SKM-1 (cell line): ENCODE measurements around the gene PDK3.

ENCODE experiments used
- DNase-seq: peaks from one replicate; lab custom pipeline; 2025; ENCODE audit not compliant: unreplicated experiment; lab: John Stamatoyannopoulos, UW

PDK3 gene

DNA sequence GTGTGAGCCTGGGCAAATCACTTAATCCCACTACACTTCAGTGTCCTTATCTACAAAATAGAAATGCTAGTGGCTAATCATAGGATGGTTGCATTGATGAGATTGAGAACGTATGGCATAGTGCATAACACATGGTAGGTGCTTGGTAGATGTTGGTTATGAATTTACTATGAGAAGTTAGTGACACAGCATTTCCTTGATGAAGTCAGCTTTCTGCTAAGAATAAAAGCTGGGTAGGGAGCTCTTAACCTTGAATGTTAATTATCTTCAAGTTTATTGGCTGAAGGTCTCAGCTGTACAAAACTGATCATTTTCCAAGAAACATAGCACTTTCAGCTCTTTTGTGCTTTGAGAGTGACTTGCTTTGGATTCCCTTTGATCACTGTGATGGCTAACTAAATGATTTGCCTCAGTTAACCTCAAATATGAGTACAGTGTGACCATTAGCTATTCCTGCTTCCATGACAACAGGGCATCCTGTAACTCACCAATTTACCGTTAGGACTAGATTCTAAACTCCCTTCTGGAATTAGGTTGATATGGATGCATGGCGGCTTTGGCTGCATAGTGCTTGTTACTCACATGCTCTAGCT is 17.8 kb downstream of the PDK3 start:
- no peak for DNase-seq

GRCh38 chrX:24483596-24483995 is 18.5 kb downstream of the PDK3 start:
- no peak for DNase-seq

DNA sequence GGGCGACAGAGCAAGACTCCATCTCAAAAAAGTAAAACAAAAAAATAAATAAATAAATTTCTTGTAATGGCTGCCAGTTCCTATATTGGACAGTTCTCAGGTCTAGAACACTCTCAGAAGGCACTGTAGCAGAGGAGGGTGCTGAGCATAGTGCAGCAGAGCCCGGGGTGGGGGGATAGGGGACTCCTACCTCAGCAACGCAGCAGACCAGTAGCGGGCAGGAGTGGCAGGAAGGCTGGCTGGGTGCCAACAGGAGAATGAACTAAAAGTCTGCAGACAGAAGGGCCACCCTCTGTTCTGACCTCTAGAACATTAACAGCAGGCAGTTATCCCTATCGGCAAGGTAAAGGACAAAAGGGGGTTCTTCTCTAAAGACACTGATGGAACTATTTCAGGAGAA is 20.2 kb downstream of the PDK3 start:
- no peak for DNase-seq

DNA sequence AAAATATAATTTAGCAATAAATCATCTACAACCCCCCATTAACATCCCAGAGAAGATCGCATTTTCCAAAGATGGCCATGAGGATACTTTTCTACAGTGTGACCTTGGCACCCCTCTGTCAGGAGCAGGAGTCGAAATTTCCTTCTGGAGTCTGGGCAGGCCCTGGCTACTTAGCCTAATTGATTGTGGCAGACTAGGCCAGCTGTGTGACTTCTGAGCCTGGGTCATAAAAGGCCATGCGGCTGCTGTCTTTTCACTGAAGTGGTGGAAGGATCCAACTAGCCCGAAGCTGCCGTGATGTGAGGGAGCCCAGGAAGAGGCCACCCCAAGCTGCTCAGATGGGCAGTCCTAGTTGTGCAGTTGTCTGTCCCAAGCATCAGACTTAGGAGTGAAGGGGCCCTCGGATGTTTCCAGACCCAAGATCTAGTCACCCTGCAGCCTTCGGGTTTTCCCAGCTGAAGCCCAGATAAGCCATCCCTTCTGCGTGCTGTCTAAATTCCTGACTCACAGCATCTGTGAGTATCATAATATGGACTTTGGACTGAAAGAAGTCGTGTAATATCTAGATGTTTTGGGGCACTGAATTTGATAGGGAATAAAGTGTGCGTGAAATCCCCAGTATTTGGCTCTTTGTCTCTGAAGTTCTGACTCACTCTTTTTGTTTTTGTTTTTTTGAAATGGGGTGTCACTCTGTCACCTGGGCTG is 21.0 kb downstream of the PDK3 start:
- DNase-seq, result no peak

DNA sequence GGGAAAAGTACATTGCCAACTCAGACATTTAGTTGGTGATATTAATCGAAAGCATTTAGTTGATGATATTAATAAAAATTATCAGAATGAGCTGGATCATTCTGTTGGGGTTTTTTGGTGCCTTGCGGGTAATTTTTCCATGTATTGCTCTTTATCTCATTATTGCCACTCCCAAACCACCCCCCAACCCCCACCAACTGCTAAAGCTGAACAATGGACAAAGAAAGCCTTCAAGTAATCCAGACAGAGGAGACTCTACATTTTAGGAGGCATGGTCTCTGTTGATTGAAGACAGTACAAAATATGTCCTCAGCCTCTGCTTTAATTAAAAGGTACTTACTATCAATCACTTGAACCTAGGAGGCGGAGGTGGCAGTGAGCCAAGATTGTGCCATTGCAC is 22.5 kb downstream of the PDK3 start:
- DNase-seq, result no peak

GRCh38 chrX:24491741-24492140 is 26.7 kb downstream of the PDK3 start:
- DNase-seq, result no peak

GRCh38 chrX:24493740-24494581 is 28.9 kb downstream of the PDK3 start:
- DNase-seq, result no peak

DNA sequence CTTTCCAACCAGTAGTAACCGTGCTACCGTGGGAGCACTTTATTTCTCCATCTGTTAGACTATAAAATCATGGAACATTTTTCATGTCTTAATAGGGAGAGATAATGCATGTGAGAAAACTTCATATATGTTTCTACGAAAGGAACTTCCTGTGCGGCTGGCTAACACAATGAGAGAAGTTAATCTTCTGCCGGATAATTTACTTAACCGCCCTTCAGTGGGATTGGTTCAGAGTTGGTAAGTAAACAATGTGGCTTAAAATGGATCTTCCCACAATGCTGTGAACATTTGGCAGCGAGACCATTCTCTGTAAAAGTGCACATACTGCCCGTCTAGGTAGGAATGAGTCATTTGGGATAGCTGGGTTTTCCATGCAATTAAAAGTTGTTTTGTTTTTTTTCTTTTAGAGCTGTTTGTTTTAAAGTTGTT is 29.6 kb downstream of the PDK3 start:
- DNase-seq, result no peak

DNA sequence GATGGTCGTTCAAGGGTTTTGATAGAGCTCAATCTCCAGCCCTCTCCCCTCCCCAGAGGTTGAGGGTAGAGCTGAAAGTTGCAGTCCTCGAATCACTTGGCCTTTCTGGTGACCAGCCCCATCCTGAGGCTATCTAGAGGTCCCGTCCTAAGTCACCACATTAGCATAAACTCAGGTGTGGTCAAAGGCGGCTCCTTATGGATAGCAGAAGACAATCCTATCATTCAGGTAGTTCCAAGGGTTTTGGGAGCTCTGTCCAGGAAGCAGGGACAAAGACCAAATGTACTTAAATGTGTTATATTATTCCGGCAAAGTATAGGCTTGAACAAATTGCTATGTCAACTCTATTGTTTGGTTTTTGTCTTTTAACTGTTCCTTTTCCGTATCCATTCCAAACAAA is 30.6 kb downstream of the PDK3 start:
- no peak for DNase-seq

GRCh38 chrX:24498181-24498580 is 33.1 kb downstream of the PDK3 start:
- DNase-seq, result no peak

GRCh38 chrX:24498975-24499374 is 33.9 kb downstream of the PDK3 start:
- no peak for DNase-seq

- no peak for DNase-seq
Measured at GRCh38 chrX:24506082-24506481, 41.0 kb downstream of the PDK3 start.

- DNase-seq, result no peak
Measured at GRCh38 chrX:24508375-24508774, 43.3 kb downstream of the PDK3 start.

GRCh38 chrX:24513416-24513815 is 48.3 kb downstream of the PDK3 start:
- no peak for DNase-seq

- DNase-seq, result no peak
Measured at GRCh38 chrX:24515447-24515846, 50.4 kb downstream of the PDK3 start.

DNA sequence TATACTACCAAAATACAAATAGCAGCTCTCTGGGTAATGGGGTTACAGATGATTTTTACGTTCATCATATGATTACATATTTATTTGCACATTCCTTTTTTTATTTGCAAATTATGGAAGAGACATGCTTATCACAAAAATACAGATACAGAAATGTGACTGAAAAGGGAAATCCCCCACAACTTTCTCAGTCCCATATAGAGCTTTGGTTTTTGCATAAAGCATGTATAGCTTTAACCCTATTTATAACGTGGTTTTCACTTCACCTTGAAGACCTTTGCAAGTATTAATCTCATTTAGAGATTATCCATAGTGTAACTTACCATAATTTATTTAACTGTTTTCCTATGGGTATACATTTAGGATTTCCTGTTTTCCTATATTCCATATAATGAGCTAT is 55.4 kb downstream of the PDK3 start:
- DNase-seq, result no peak

- no peak for DNase-seq
Measured at GRCh38 chrX:24525455-24525854, 60.4 kb downstream of the PDK3 start.

DNA sequence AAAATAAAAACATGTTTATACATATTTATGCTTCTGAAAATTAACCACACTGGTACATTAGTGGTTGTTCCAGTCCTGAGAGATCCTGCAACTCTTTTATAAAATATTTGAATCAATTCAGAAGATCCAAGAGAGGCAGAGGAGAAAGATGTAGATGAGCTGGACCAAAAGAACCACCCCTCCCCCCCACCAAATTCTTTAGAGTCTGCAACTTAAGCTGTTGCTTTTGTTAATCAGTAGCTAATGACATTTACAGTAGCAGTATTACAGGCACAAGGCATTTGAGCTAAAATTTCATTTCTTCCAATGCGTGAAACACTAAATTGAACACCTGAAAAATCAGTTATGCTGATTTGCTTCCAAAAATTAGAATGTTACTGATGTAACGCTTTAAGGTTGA is 61.5 kb downstream of the PDK3 start:
- no peak for DNase-seq

DNA sequence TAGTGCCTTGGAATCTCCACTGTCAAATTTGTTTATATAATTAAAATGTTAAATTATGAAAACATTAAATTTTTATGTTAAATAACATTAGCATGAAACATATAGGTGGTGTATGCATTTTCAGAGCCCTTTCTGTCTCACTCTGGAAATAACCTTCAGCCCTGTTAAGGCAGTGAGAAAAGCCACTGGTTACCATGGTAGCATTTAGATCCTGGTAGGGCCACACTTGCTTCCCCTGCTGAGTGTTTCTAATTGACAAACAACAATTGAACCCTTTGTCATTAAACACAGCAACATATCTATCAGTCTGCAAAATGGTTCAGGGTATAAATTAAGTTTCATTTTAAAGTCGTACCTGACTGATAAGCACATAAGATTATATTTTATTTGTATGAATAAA is 63.5 kb downstream of the PDK3 start:
- no peak for DNase-seq

GRCh38 chrX:24536551-24536950 is 71.5 kb downstream of the PDK3 start:
- no peak for DNase-seq

GRCh38 chrX:24542756-24543155 is 77.7 kb downstream of the PDK3 start:
- no peak for DNase-seq

GRCh38 chrX:24547961-24548360 is 82.9 kb downstream of the PDK3 start:
- no peak for DNase-seq
